ENCODE measurements around the gene OR5H14.
"Not testable (repeated sequence)": the region's sequence is repeated elsewhere in the genome, so short reads cannot be mapped to it uniquely, and the experiment has no call there.

OR5H14 gene

GRCh38 chr3:98182196-98182595 lies 34.9 kb downstream of the OR5H14 start:
- TF ChIP-seq CTCF (IDR thresholded peaks at IDR 0.05; ENCODE audit: low read length) (no peak), EZH2 (IDR thresholded peaks at IDR 0.05; ENCODE audit: borderline replicate concordance, low read length) (no peak)
- Histone ChIP-seq H3K4me1 (ENCODE audit: insufficient read depth, low read length, severe bottlenecking) (no peaks in the 10 kb centered on the region), H2AFZ (ENCODE audit: low read length) (no peak overlapping the region), H3K4me3 (ENCODE audit: low read depth, low read length, poor library complexity, severe bottlenecking) (no peak overlapping the region), H4K20me1 (ENCODE audit: insufficient read depth, low read length) (no peaks in the 10 kb centered on the region), H3K4me2 (ENCODE audit: low read length) (no peak overlapping the region), H3K79me2 (ENCODE audit: insufficient read depth, low read length) (no peaks in the 10 kb centered on the region), H3F3A (ENCODE audit: insufficient read depth, low read length) (no peaks in the 10 kb centered on the region), H3K27ac (ENCODE audit: low read depth, low read length, poor library complexity, severe bottlenecking) (no peak overlapping the region), H3K36me3 (ENCODE audit: insufficient read depth, low read length) (no peaks in the 10 kb centered on the region), H3K27me3 (ENCODE audit: insufficient read depth, low read length) (no peaks in the 10 kb centered on the region), H3K9ac (ENCODE audit: low read length) (no peak overlapping the region), H3K9me3 (ENCODE audit: low read length) (no peaks in the 10 kb centered on the region), H3K9me2 (ENCODE audit: low read depth, low read length) (no peaks in the 10 kb centered on the region)

DNA sequence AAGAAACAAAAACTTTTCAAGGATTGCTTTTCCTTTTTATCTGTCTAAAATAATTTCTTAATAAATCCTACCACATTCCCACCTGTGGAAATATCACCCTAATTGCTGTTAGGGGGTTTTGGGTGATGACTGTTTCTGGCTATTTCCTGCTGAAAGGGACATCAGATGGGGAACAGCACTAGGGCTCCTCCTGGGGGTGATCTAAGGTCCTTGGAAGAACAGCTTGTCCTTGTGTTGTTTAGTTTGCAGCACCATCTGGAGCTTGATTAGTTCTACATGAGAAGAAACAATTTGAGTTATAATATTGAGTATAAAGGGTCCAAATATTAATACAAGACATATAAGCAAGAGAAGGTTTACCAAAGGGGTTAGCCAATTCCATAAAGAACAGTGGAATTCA lies 37.9 kb downstream of the OR5H14 start:
- Histone ChIP-seq H3F3A (ENCODE audit: insufficient read depth, low read length) (no peaks in the 10 kb centered on the region), H3K4me2 (ENCODE audit: low read length) (no peak overlapping the region), H3K4me1 (ENCODE audit: insufficient read depth, low read length, severe bottlenecking) (no peaks in the 10 kb centered on the region), H3K27me3 (ENCODE audit: insufficient read depth, low read length) (no peaks in the 10 kb centered on the region), H3K9me2 (ENCODE audit: low read depth, low read length) (no peaks in the 10 kb centered on the region), H3K79me2 (ENCODE audit: insufficient read depth, low read length) (no peaks in the 10 kb centered on the region), H2AFZ (ENCODE audit: low read length) (no peak overlapping the region), H3K9me3 (ENCODE audit: low read length) (no peaks in the 10 kb centered on the region), H3K4me3 (ENCODE audit: low read depth, low read length, poor library complexity, severe bottlenecking) (no peak overlapping the region), H3K36me3 (ENCODE audit: insufficient read depth, low read length) (no peaks in the 10 kb centered on the region), H4K20me1 (ENCODE audit: insufficient read depth, low read length) (no peaks in the 10 kb centered on the region), H3K9ac (ENCODE audit: low read length) (no peak overlapping the region), H3K27ac (ENCODE audit: low read depth, low read length, poor library complexity, severe bottlenecking) (no peak overlapping the region)
- TF ChIP-seq CTCF (IDR thresholded peaks at IDR 0.05; ENCODE audit: low read length) = no peak
- no peak for TF ChIP-seq EZH2 (IDR thresholded peaks at IDR 0.05; ENCODE audit: borderline replicate concordance, low read length)

DNA sequence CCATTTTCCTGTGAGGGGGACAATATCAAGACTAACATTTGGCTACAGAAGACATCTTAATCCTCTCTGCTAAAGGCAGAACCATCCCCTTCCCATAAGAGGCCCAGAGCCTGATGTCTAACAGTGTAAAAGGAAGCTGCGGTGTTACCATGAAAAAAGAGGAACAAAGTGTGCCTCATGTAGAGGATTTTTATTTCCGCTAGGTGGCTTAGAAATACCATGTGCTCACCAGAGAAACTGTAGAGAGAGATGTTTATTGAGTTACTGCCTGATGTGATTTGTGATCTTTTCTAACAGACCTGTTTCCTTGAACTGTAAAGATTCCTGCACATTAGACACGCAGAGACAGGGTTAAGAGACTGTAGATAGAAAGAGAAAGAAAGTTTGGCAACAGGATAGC lies 41.3 kb downstream of the OR5H14 start:
- H3K4me1 ChIP-seq (ENCODE audit: insufficient read depth, low read length, severe bottlenecking) = no peaks in the 10 kb centered on the region
- H4K20me1 ChIP-seq (ENCODE audit: insufficient read depth, low read length) = no peaks in the 10 kb centered on the region
- H3K27me3 ChIP-seq (ENCODE audit: insufficient read depth, low read length) = no peaks in the 10 kb centered on the region
- no peaks in the 10 kb centered on the region for H3F3A ChIP-seq (ENCODE audit: insufficient read depth, low read length)
- H3K4me2 ChIP-seq (ENCODE audit: low read length) = no peak overlapping the region
- no peaks in the 10 kb centered on the region for H3K9me3 ChIP-seq (ENCODE audit: low read length)
- H3K4me3 ChIP-seq (ENCODE audit: low read depth, low read length, poor library complexity, severe bottlenecking) = no peak overlapping the region
- no peaks in the 10 kb centered on the region for H3K36me3 ChIP-seq (ENCODE audit: insufficient read depth, low read length)
- H3K9me2 ChIP-seq (ENCODE audit: low read depth, low read length) = no peaks in the 10 kb centered on the region
- no peak overlapping the region for H2AFZ ChIP-seq (ENCODE audit: low read length)
- H3K27ac ChIP-seq (ENCODE audit: low read depth, low read length, poor library complexity, severe bottlenecking) = no peak overlapping the region
- no peak overlapping the region for H3K9ac ChIP-seq (ENCODE audit: low read length)
- TF ChIP-seq EZH2 (IDR thresholded peaks at IDR 0.05; ENCODE audit: borderline replicate concordance, low read length) = no peak
- TF ChIP-seq CTCF (IDR thresholded peaks at IDR 0.05; ENCODE audit: low read length) = peak; percentile 54
- no peaks in the 10 kb centered on the region for H3K79me2 ChIP-seq (ENCODE audit: insufficient read depth, low read length)

DNA sequence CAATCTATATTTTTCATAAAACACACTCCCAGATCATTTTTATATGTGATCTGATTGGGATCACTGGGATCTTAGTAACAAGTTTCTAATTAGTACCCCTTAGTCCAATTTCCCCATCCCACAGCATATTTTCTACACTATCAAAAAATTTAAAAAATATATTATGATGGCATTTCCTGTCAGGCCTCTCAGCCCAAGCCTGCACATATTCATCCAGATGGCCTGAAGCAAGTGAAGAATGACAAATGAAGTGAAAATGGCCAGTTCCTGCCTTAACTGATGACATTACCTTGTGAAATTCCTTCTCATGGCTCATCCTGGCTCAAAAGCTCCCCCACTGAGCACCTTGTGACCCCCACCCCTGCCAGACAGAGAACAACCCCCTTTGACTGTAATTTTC lies 43.6 kb downstream of the OR5H14 start:
- not testable (repeated sequence) for H3K36me3 ChIP-seq (ENCODE audit: insufficient read depth, low read length); H3K9me2 ChIP-seq (ENCODE audit: low read depth, low read length); H3K4me3 ChIP-seq (ENCODE audit: low read depth, low read length, poor library complexity, severe bottlenecking); H3K4me1 ChIP-seq (ENCODE audit: insufficient read depth, low read length, severe bottlenecking); H3F3A ChIP-seq (ENCODE audit: insufficient read depth, low read length); H3K9me3 ChIP-seq (ENCODE audit: low read length); H2AFZ ChIP-seq (ENCODE audit: low read length); H3K79me2 ChIP-seq (ENCODE audit: insufficient read depth, low read length); H3K4me2 ChIP-seq (ENCODE audit: low read length); H3K9ac ChIP-seq (ENCODE audit: low read length); H3K27ac ChIP-seq (ENCODE audit: low read depth, low read length, poor library complexity, severe bottlenecking); H4K20me1 ChIP-seq (ENCODE audit: insufficient read depth, low read length); H3K27me3 ChIP-seq (ENCODE audit: insufficient read depth, low read length)

- H3K9me2 ChIP-seq (ENCODE audit: low read depth, low read length); H3K36me3 ChIP-seq (ENCODE audit: insufficient read depth, low read length); H3F3A ChIP-seq (ENCODE audit: insufficient read depth, low read length); H3K9me3 ChIP-seq (ENCODE audit: low read length); H3K79me2 ChIP-seq (ENCODE audit: insufficient read depth, low read length); H2AFZ ChIP-seq (ENCODE audit: low read length); H3K4me1 ChIP-seq (ENCODE audit: insufficient read depth, low read length, severe bottlenecking); H3K4me2 ChIP-seq (ENCODE audit: low read length); H3K4me3 ChIP-seq (ENCODE audit: low read depth, low read length, poor library complexity, severe bottlenecking); H3K27me3 ChIP-seq (ENCODE audit: insufficient read depth, low read length); H3K27ac ChIP-seq (ENCODE audit: low read depth, low read length, poor library complexity, severe bottlenecking); H3K9ac ChIP-seq (ENCODE audit: low read length); H4K20me1 ChIP-seq (ENCODE audit: insufficient read depth, low read length): not testable (repeated sequence)
Measured at GRCh38 chr3:98196293-98196692, 49.0 kb downstream of the OR5H14 start.

Data from OCI-LY1 (cell line).